ENCODE measurements around the gene ANKK1. TPM values are rescaled to one million over a fixed set of nuclear protein-coding genes. Genes with fewer than 3 reads are reported as not detected.

Gene ANKK1
- total and polyA plus RNA-seq, 2 donors (not counting 1 experiment from before 2014, with no cell fraction given): not detected

GRCh38 chr11:113419454-113420003 lies 31.9 kb downstream of the ANKK1 start:
- Histone ChIP-seq H3K9ac (ENCODE audit: insufficient read depth, low read length) (no peak overlapping the region), H3K27me3 (ENCODE audit: control insufficient read depth, insufficient read depth, low read length) (no peaks in the 10 kb centered on the region), H3K9me3 (ENCODE audit: control insufficient read depth, insufficient read depth, low read depth, low read length) (no peaks in the 10 kb centered on the region), H3K4me2 (ENCODE audit: extremely low read depth, insufficient read depth, low read length) (no peak overlapping the region), H4K20me1 (ENCODE audit: control insufficient read depth, extremely low read depth, insufficient read depth, low read length) (no peaks in the 10 kb centered on the region), H2AFZ (ENCODE audit: low read length) (no peak overlapping the region), H3K36me3 (ENCODE audit: control insufficient read depth, insufficient read depth, low read length) (no peaks in the 10 kb centered on the region), H3K4me3 (replicated peaks in 1 of 4; ENCODE audit: control extremely low read depth in 1 of 4, insufficient read depth in 1 of 4, low read depth in 3 of 4, low read length in 4 of 4) (no peak overlapping the region), H3K79me2 (ENCODE audit: control insufficient read depth, insufficient read depth, low read length) (no peaks in the 10 kb centered on the region), H3K27ac (ENCODE audit: insufficient read depth, low read length) (no peak overlapping the region), H3K4me1 (ENCODE audit: control insufficient read depth, extremely low read depth, insufficient read depth, low read length) (no peaks in the 10 kb centered on the region)
- TF ChIP-seq CTCF (conservative IDR thresholded peaks at IDR 0.05 in 1 of 2, IDR thresholded peaks at IDR 0.05 in 1 of 2; ENCODE audit: low read depth in 1 of 2, low read length in 2 of 2) (no peak), EZH2 (IDR thresholded peaks at IDR 0.05; ENCODE audit: low read length, missing control alignments) (no peak)
- no peak for DNase-seq (ENCODE audit: low read depth in 2 of 2)

GRCh38 chr11:113420808-113421207 lies 33.2 kb downstream of the ANKK1 start:
- no peak overlapping the region for H3K4me2 ChIP-seq (ENCODE audit: extremely low read depth, insufficient read depth, low read length)
- no peaks in the 10 kb centered on the region for H3K4me1 ChIP-seq (ENCODE audit: control insufficient read depth, extremely low read depth, insufficient read depth, low read length)
- no peak overlapping the region for H3K4me3 ChIP-seq (replicated peaks in 1 of 4; ENCODE audit: control extremely low read depth in 1 of 4, insufficient read depth in 1 of 4, low read depth in 3 of 4, low read length in 4 of 4)
- H4K20me1 ChIP-seq (ENCODE audit: control insufficient read depth, extremely low read depth, insufficient read depth, low read length): no peaks in the 10 kb centered on the region
- no peak overlapping the region for H2AFZ ChIP-seq (ENCODE audit: low read length)
- H3K36me3 ChIP-seq (ENCODE audit: control insufficient read depth, insufficient read depth, low read length): no peaks in the 10 kb centered on the region
- H3K27me3 ChIP-seq (ENCODE audit: control insufficient read depth, insufficient read depth, low read length): no peaks in the 10 kb centered on the region
- no peak overlapping the region for H3K9ac ChIP-seq (ENCODE audit: insufficient read depth, low read length)
- no peaks in the 10 kb centered on the region for H3K79me2 ChIP-seq (ENCODE audit: control insufficient read depth, insufficient read depth, low read length)
- H3K27ac ChIP-seq (ENCODE audit: insufficient read depth, low read length): no peak overlapping the region
- TF ChIP-seq EZH2 (IDR thresholded peaks at IDR 0.05; ENCODE audit: low read length, missing control alignments): no peak
- no peaks in the 10 kb centered on the region for H3K9me3 ChIP-seq (ENCODE audit: control insufficient read depth, insufficient read depth, low read depth, low read length)
- peak in 1 of 2 donors; percentile 4 for DNase-seq (ENCODE audit: low read depth in 2 of 2)

GRCh38 chr11:113426686-113427085 lies 39.1 kb downstream of the ANKK1 start:
- Histone ChIP-seq H3K9me3 (ENCODE audit: control insufficient read depth, insufficient read depth, low read depth, low read length) (no peaks in the 10 kb centered on the region), H4K20me1 (ENCODE audit: control insufficient read depth, extremely low read depth, insufficient read depth, low read length) (no peaks in the 10 kb centered on the region), H2AFZ (ENCODE audit: low read length) (no peak overlapping the region), H3K9ac (ENCODE audit: insufficient read depth, low read length) (no peak overlapping the region), H3K27ac (ENCODE audit: insufficient read depth, low read length) (no peak overlapping the region), H3K4me2 (ENCODE audit: extremely low read depth, insufficient read depth, low read length) (no peak overlapping the region), H3K4me3 (replicated peaks in 1 of 4; ENCODE audit: control extremely low read depth in 1 of 4, insufficient read depth in 1 of 4, low read depth in 3 of 4, low read length in 4 of 4) (no peak overlapping the region), H3K27me3 (ENCODE audit: control insufficient read depth, insufficient read depth, low read length) (no peaks in the 10 kb centered on the region), H3K36me3 (ENCODE audit: control insufficient read depth, insufficient read depth, low read length) (no peaks in the 10 kb centered on the region), H3K79me2 (ENCODE audit: control insufficient read depth, insufficient read depth, low read length) (no peaks in the 10 kb centered on the region), H3K4me1 (ENCODE audit: control insufficient read depth, extremely low read depth, insufficient read depth, low read length) (no peaks in the 10 kb centered on the region)
- no peak for DNase-seq (ENCODE audit: low read depth in 2 of 2)
- TF ChIP-seq CTCF (conservative IDR thresholded peaks at IDR 0.05 in 1 of 2, IDR thresholded peaks at IDR 0.05 in 1 of 2; ENCODE audit: low read depth in 1 of 2, low read length in 2 of 2): no peak
- TF ChIP-seq EZH2 (IDR thresholded peaks at IDR 0.05; ENCODE audit: low read length, missing control alignments): no peak

Data from fibroblast of lung (primary cell).